Upper lobe of left lung (tissue), 4 donors: ENCODE results near the gene CORO7.

Source experiments
- CTCF ChIP-seq, 6 experiments: fragments of 450-650 bp in 4 of 6; fragments of 200-600 bp in 2 of 6; sonication (generic) in 2 of 6; IDR thresholded peaks; one replicate each; pipeline ENCODE4 v1.5.1; 2016 to 2019; ENCODE audit warnings: antibody characterized with exemption in 6 of 6
- EP300 ChIP-seq, 4 donors: sonication (generic); formaldehyde crosslinking; IDR thresholded peaks; one replicate each; pipeline ENCODE4 v1.5.1; 2017; ENCODE audit warnings: antibody characterized with exemption in 4 of 4, control low read depth in 2 of 4
- POLR2A ChIP-seq, 4 donors: fragments of 450-650 bp; IDR thresholded peaks; one replicate each; pipeline ENCODE4 v1.5.1; 2016 to 2017; ENCODE audit warnings: antibody characterized with exemption in 4 of 4, mild to moderate bottlenecking in 2 of 4
- POLR2AphosphoS5 ChIP-seq, 2 donors: sonication (generic); formaldehyde crosslinking; IDR thresholded peaks; one replicate each; pipeline ENCODE4 v1.5.1; 2017; ENCODE audit warnings: antibody characterized with exemption in 2 of 2

- TF ChIP-seq CTCF (IDR thresholded peaks at IDR 0.05) (no peak), POLR2A (IDR thresholded peaks at IDR 0.05) (no peak), EP300 (IDR thresholded peaks at IDR 0.05) (no peak), POLR2AphosphoS5 (IDR thresholded peaks at IDR 0.05) (no peak)
These were observed 73.3 kb downstream of the CORO7 start for GRCh38 chr16:4342866-4343744.
